Smooth muscle cell (in vitro differentiated cells): Measurements from ENCODE around the gene RHOH. TPM values are rescaled to one million over a fixed set of nuclear protein-coding genes. Genes with fewer than 3 reads are reported as not detected.

ENCODE experiments used
- DNase-seq: peaks from one replicate; lab custom pipeline; 2025; ENCODE audit not compliant: unreplicated experiment; lab: John Stamatoyannopoulos, UW
- H2AFZ ChIP-seq: fragments of 200-600 bp; sonication (generic); 2 replicates; pipeline ENCODE4 v1.6.0; 2016; ENCODE audit warnings: antibody characterized with exemption, low read depth, mild to moderate bottlenecking
- H3F3A ChIP-seq: fragments of 200-600 bp; sonication (generic); 2 replicates; pipeline ENCODE4 v1.6.0; 2017; ENCODE audit warnings: antibody characterized with exemption, low read depth
- H3K27ac ChIP-seq: fragments of 200-600 bp; sonication (generic); 2 replicates; pipeline ENCODE4 v1.5.1; 2016; ENCODE audit warnings: low read depth, mild to moderate bottlenecking
- H3K27me3 ChIP-seq: fragments of 200-600 bp; sonication (generic); 2 replicates; pipeline ENCODE4 v1.6.1; 2016; ENCODE audit warnings: low read depth, mild to moderate bottlenecking
- H3K36me3 ChIP-seq: fragments of 200-600 bp; sonication (generic); 2 replicates; pipeline ENCODE4 v1.5.1; 2016; ENCODE audit warnings: low read depth
- H3K4me1 ChIP-seq: fragments of 200-600 bp; sonication (generic); 2 replicates; pipeline ENCODE4 v1.5.1; 2016; ENCODE audit warnings: low read depth
- H3K4me2 ChIP-seq: fragments of 200-600 bp; sonication (generic); 2 replicates; pipeline ENCODE4 v1.6.0; 2016; ENCODE audit warnings: mild to moderate bottlenecking
- H3K4me3 ChIP-seq: fragments of 200-600 bp; sonication (generic); 2 replicates; pipeline ENCODE4 v1.5.1; 2016; ENCODE audit warnings: mild to moderate bottlenecking
- H3K79me2 ChIP-seq: fragments of 200-600 bp; sonication (generic); 2 replicates; pipeline ENCODE4 v1.6.0; 2016; ENCODE audit warnings: low read depth, mild to moderate bottlenecking
- H3K9ac ChIP-seq: fragments of 200-600 bp; sonication (generic); 2 replicates; pipeline ENCODE4 v1.6.0; 2016; ENCODE audit warnings: low read depth
- H3K9me3 ChIP-seq: fragments of 200-600 bp; sonication (generic); replicated peaks from 2 replicates; pipeline ENCODE4 v1.5.1; 2016; ENCODE audit warnings: low read depth
- H4K20me1 ChIP-seq: fragments of 200-600 bp; sonication (generic); 2 replicates; pipeline ENCODE4 v1.6.0; 2016; ENCODE audit warnings: low read depth
- WGBS: methylation state at CpG from one replicate; pipeline ENCODE4 v1.1.7; 2016; ENCODE audit warnings: low lambda C conversion rate; 5-methylcytosine and 5-hydroxymethylcytosine counted together
- polyA plus RNA-seq: library from polyadenylated mRNA; unstranded; fragments of >200 nt; fragmentation: Nextera tagmentation; extraction: Ambion mirVana; gene quantifications from 2 replicates; pipeline ENCODE4 v1.2.1, GENCODE V29; 2016
- total RNA-seq: library from RNA; depleted of rRNA; stranded (reverse); fragments of >200 nt; gene quantifications from 2 replicates; pipeline ENCODE4 v1.2.3, GENCODE V29; 2014
- TF ChIP-seq, protein P1 (sequence below): fragments of 200-600 bp; sonication (generic); IDR thresholded peaks from 2 replicates; pipeline ENCODE4 v1.5.1; 2017; ENCODE audit warnings: borderline replicate concordance, mild to moderate bottlenecking, antibody characterized with exemption; ENCODE audit not compliant: insufficient read depth, poor library complexity, severe bottlenecking

RHOH gene
- total and polyA plus RNA-seq, 2 experiments from 2014 or later = 0.46 TPM; not detected in 1

GRCh38 chr4:40245550-40245949 lies 48.7 kb downstream of the RHOH start:
- Histone ChIP-seq H3K9ac (no peak overlapping the region), H2AFZ (no peak overlapping the region), H3K27me3 (no peaks in the 10 kb centered on the region), H3K79me2 (no peaks in the 10 kb centered on the region), H3F3A (no peaks in the 10 kb centered on the region), H4K20me1 (no peaks in the 10 kb centered on the region), H3K4me3 (no peak overlapping the region), H3K4me1 (no peaks in the 10 kb centered on the region), H3K4me2 (no peak overlapping the region), H3K27ac (no peak overlapping the region), H3K9me3 (no peaks in the 10 kb centered on the region), H3K36me3 (no peaks in the 10 kb centered on the region)
- TF ChIP-seq, protein P1, sequence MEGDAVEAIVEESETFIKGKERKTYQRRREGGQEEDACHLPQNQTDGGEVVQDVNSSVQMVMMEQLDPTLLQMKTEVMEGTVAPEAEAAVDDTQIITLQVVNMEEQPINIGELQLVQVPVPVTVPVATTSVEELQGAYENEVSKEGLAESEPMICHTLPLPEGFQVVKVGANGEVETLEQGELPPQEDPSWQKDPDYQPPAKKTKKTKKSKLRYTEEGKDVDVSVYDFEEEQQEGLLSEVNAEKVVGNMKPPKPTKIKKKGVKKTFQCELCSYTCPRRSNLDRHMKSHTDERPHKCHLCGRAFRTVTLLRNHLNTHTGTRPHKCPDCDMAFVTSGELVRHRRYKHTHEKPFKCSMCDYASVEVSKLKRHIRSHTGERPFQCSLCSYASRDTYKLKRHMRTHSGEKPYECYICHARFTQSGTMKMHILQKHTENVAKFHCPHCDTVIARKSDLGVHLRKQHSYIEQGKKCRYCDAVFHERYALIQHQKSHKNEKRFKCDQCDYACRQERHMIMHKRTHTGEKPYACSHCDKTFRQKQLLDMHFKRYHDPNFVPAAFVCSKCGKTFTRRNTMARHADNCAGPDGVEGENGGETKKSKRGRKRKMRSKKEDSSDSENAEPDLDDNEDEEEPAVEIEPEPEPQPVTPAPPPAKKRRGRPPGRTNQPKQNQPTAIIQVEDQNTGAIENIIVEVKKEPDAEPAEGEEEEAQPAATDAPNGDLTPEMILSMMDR = no peak
- DNase-seq = no peak
- WGBS = 66% methylated on average over 3 of the region's 3 CpGs

GRCh38 chr4:40246011-40246900 lies 49.4 kb downstream of the RHOH start:
- Histone ChIP-seq H3K36me3 (no peaks in the 10 kb centered on the region), H3K79me2 (no peaks in the 10 kb centered on the region), H3K4me3 (no peak overlapping the region), H3K9me3 (no peaks in the 10 kb centered on the region), H3K4me1 (no peaks in the 10 kb centered on the region), H3K27me3 (no peaks in the 10 kb centered on the region), H3K27ac (no peak overlapping the region), H3K4me2 (no peak overlapping the region), H3K9ac (no peak overlapping the region), H2AFZ (no peak overlapping the region), H4K20me1 (no peaks in the 10 kb centered on the region), H3F3A (no peaks in the 10 kb centered on the region)
- DNase-seq = no peak
- TF ChIP-seq, protein P1 = no peak
- 75% methylated on average over 9 of the region's 9 CpGs for WGBS

- Histone ChIP-seq H3K36me3 (no peaks in the 10 kb centered on the region), H4K20me1 (no peaks in the 10 kb centered on the region), H3K9ac (no peak overlapping the region), H3F3A (no peaks in the 10 kb centered on the region), H3K27ac (no peak overlapping the region), H3K79me2 (no peaks in the 10 kb centered on the region), H3K4me2 (no peak overlapping the region), H3K27me3 (no peaks in the 10 kb centered on the region), H2AFZ (no peak overlapping the region), H3K4me1 (no peaks in the 10 kb centered on the region), H3K4me3 (no peak overlapping the region), H3K9me3 (no peaks in the 10 kb centered on the region)
- TF ChIP-seq, protein P1 = no peak
- WGBS = 86% methylated on average over 2 of the region's 2 CpGs
- no peak for DNase-seq
Measured at GRCh38 chr4:40246938-40247337, 50.1 kb downstream of the RHOH start.
